SKM-1 treated with dmso at 0.1 percent for 144 hours (cell line): ENCODE data around the gene RBBP8NL.

ENCODE experiments used
- DNase-seq: peaks from one replicate; lab custom pipeline; 2025; ENCODE audit not compliant: unreplicated experiment; lab: John Stamatoyannopoulos, UW

The RBBP8NL gene

GRCh38 chr20:62409086-62409853 lies 18.1 kb downstream of the RBBP8NL start:
- no peak for DNase-seq

GRCh38 chr20:62408640-62409039 lies 18.7 kb downstream of the RBBP8NL start:
- DNase-seq: no peak

- DNase-seq: no peak
These were observed 19.3 kb downstream of the RBBP8NL start for GRCh38 chr20:62408055-62408454.

- peak; percentile 89 for DNase-seq
These were observed 19.9 kb downstream of the RBBP8NL start, which contains the start of gene CABLES2 for GRCh38 chr20:62407221-62407992. TSS of gene CABLES2 (minus strand) at chr20:62407285. CDS start at chr20:62407276, 9 bp downstream.

- DNase-seq: no peak
These were observed 20.6 kb downstream of the RBBP8NL start for GRCh38 chr20:62406635-62407176.

- no peak for DNase-seq
These were observed 21.3 kb downstream of the RBBP8NL start for GRCh38 chr20:62405981-62406513.

- peak; percentile 12 for DNase-seq
These were observed 22.0 kb downstream of the RBBP8NL start for GRCh38 chr20:62405108-62405980.

- DNase-seq: no peak
These were observed 22.6 kb downstream of the RBBP8NL start for GRCh38 chr20:62404761-62405107.

- no peak for DNase-seq
These were observed 23.1 kb downstream of the RBBP8NL start for GRCh38 chr20:62404112-62404665.

- no peak for DNase-seq
These were observed 24.0 kb downstream of the RBBP8NL start for GRCh38 chr20:62403331-62403730.

- no peak for DNase-seq
These were observed 24.7 kb downstream of the RBBP8NL start for GRCh38 chr20:62402456-62403150.

- DNase-seq: no peak
These were observed 26.0 kb downstream of the RBBP8NL start for GRCh38 chr20:62401331-62401779.

GRCh38 chr20:62400541-62400940 lies 26.8 kb downstream of the RBBP8NL start:
- DNase-seq: no peak

GRCh38 chr20:62400021-62400420 lies 27.3 kb downstream of the RBBP8NL start:
- no peak for DNase-seq

- no peak for DNase-seq
These were observed 29.1 kb downstream of the RBBP8NL start for GRCh38 chr20:62398120-62398821.

- no peak for DNase-seq
These were observed 30.7 kb downstream of the RBBP8NL start for GRCh38 chr20:62396367-62397239.

GRCh38 chr20:62395311-62396242 lies 31.8 kb downstream of the RBBP8NL start:
- DNase-seq: no peak
